ENCODE results near the gene PRKCE.

DNA sequence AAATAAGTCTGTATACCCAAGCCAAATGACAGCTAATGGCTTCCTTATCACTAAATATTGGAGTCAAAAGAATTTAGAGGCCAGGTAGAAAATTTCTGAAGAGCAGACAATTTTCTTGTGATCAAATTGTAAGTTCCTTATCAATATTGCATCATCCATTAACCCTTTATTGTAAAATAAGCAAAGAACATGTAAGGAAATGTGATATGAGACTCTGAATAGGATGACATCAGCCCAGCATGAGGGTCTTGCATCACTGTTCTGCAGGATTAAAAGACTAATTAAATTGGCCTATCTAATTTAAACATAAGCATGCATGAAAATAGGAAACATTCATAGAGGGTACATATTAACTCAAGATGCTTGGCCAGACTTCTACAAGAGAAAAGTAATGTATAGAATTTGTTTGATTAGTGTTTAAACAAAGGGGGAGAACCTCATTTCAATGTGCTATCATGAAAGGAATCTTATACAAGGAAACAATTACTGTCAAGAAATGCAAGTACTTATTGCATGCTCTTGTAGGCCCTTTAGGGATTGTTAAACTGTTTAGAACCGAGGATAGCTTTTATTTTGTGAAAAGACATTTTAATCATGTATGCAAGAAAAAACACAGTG is 302.9 kb downstream of the PRKCE start:
- TF ChIP-seq, protein P1, sequence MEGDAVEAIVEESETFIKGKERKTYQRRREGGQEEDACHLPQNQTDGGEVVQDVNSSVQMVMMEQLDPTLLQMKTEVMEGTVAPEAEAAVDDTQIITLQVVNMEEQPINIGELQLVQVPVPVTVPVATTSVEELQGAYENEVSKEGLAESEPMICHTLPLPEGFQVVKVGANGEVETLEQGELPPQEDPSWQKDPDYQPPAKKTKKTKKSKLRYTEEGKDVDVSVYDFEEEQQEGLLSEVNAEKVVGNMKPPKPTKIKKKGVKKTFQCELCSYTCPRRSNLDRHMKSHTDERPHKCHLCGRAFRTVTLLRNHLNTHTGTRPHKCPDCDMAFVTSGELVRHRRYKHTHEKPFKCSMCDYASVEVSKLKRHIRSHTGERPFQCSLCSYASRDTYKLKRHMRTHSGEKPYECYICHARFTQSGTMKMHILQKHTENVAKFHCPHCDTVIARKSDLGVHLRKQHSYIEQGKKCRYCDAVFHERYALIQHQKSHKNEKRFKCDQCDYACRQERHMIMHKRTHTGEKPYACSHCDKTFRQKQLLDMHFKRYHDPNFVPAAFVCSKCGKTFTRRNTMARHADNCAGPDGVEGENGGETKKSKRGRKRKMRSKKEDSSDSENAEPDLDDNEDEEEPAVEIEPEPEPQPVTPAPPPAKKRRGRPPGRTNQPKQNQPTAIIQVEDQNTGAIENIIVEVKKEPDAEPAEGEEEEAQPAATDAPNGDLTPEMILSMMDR (IDR thresholded peaks at IDR 0.05) = no peak
- TF ChIP-seq POLR2A (IDR thresholded peaks at IDR 0.05) = no peak
